HG02885 (cell line): Measurements from ENCODE around the gene TYW5.
A peak's percentile ranks its signal among the peaks of the same experiment; 100 is the strongest.

Experiments
- ATAC-seq: cut with Tn5 transposase; IDR thresholded peaks from one replicate; pipeline ENCODE4 v1.9.1; 2021; ENCODE audit warnings: mild to moderate bottlenecking; ENCODE audit not compliant: unreplicated experiment, poor library complexity

Gene TYW5

GRCh38 chr2:199975273-199975895 is 20.1 kb upstream of the TYW5 start:
- no peak for ATAC-seq

- no peak for ATAC-seq
Observed at GRCh38 chr2:199973703-199974102, 18.4 kb upstream of the TYW5 start.

GRCh38 chr2:199972088-199972626 is 16.9 kb upstream of the TYW5 start:
- no peak for ATAC-seq

GRCh38 chr2:199968126-199968525 is 12.8 kb upstream of the TYW5 start:
- ATAC-seq: no peak

GRCh38 chr2:199966976-199967375 is 11.7 kb upstream of the TYW5 start:
- no peak for ATAC-seq

GRCh38 chr2:199966405-199966804 is 11.1 kb upstream of the TYW5 start:
- no peak for ATAC-seq

GRCh38 chr2:199962203-199962602 is 6.9 kb upstream of the TYW5 start:
- no peak for ATAC-seq

GRCh38 chr2:199958014-199958413 is 2.7 kb upstream of the TYW5 start:
- no peak for ATAC-seq

- ATAC-seq: no peak
Observed at GRCh38 chr2:199956062-199956380, 730 bp upstream of the TYW5 start.

- ATAC-seq: peak; percentile 56
Observed at GRCh38 chr2:199955007-199955338, 318 bp downstream of the TYW5 start.

GRCh38 chr2:199951023-199951422 is 4.3 kb downstream of the TYW5 start:
- no peak for ATAC-seq

GRCh38 chr2:199950396-199950795 is 4.9 kb downstream of the TYW5 start:
- no peak for ATAC-seq

GRCh38 chr2:199946836-199947235 is 8.5 kb downstream of the TYW5 start:
- ATAC-seq: no peak

- no peak for ATAC-seq
Observed at GRCh38 chr2:199946196-199946595, 9.1 kb downstream of the TYW5 start.

GRCh38 chr2:199943373-199943772 is 11.9 kb downstream of the TYW5 start:
- ATAC-seq: no peak

GRCh38 chr2:199940373-199940772 is 14.9 kb downstream of the TYW5 start:
- peak; percentile 71 for ATAC-seq

- no peak for ATAC-seq
Observed at GRCh38 chr2:199936554-199936953, 18.7 kb downstream of the TYW5 start.

GRCh38 chr2:199933466-199933865 is 21.8 kb downstream of the TYW5 start:
- no peak for ATAC-seq

- no peak for ATAC-seq
Observed at GRCh38 chr2:199932312-199932855, 22.9 kb downstream of the TYW5 start.

GRCh38 chr2:199929262-199929661 is 26.0 kb downstream of the TYW5 start:
- no peak for ATAC-seq

- ATAC-seq: no peak
Observed at GRCh38 chr2:199928626-199929025, 26.7 kb downstream of the TYW5 start.

GRCh38 chr2:199928226-199928625 is 27.1 kb downstream of the TYW5 start:
- no peak for ATAC-seq
